Esophagus squamous epithelium (tissue), 4 donors: ENCODE data around the gene LRRTM3.

Source experiments
- POLR2A ChIP-seq, 4 donors: fragments of 450-650 bp; IDR thresholded peaks; one replicate each; pipeline ENCODE4 v1.6.1; 2017; ENCODE audit warnings: antibody characterized with exemption in 4 of 4, mild to moderate bottlenecking in 4 of 4, moderate library complexity in 3 of 4
- TF ChIP-seq, protein P1 (sequence below), 6 experiments: fragments of 450-650 bp in 4 of 6; fragments of 200-600 bp in 2 of 6; sonication (generic) in 2 of 6; IDR thresholded peaks; one replicate each; pipeline ENCODE4 v1.5.1; 2016 to 2019; ENCODE audit warnings: antibody characterized with exemption in 6 of 6, mild to moderate bottlenecking in 4 of 6, moderate library complexity in 4 of 6

- TF ChIP-seq, protein P1, sequence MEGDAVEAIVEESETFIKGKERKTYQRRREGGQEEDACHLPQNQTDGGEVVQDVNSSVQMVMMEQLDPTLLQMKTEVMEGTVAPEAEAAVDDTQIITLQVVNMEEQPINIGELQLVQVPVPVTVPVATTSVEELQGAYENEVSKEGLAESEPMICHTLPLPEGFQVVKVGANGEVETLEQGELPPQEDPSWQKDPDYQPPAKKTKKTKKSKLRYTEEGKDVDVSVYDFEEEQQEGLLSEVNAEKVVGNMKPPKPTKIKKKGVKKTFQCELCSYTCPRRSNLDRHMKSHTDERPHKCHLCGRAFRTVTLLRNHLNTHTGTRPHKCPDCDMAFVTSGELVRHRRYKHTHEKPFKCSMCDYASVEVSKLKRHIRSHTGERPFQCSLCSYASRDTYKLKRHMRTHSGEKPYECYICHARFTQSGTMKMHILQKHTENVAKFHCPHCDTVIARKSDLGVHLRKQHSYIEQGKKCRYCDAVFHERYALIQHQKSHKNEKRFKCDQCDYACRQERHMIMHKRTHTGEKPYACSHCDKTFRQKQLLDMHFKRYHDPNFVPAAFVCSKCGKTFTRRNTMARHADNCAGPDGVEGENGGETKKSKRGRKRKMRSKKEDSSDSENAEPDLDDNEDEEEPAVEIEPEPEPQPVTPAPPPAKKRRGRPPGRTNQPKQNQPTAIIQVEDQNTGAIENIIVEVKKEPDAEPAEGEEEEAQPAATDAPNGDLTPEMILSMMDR (IDR thresholded peaks at IDR 0.05), result no peak
- TF ChIP-seq POLR2A (IDR thresholded peaks at IDR 0.05), result no peak
These were observed 44.0 kb upstream of the LRRTM3 start for GRCh38 chr10:66881814-66882213.
